OCI-LY7 (cell line): ENCODE results near the gene FNDC1. TPM values are rescaled to one million over a fixed set of nuclear protein-coding genes. Genes with fewer than 3 reads are reported as not detected.

Source experiments
- BruUV-seq: library from RNA; stranded (reverse); fragments of 400-500 nt; replicated peaks from 2 replicates; lab custom pipeline; 2021; lab: Mats Ljungman, UMichigan
- CTCF ChIA-PET: fragments of 300-600 bp; sonication (Branson Sonifier 250); formaldehyde crosslinking; loops from one replicate; lab custom pipeline; 2022; ENCODE audit warnings: antibody characterized with exemption; ENCODE audit not compliant: unreplicated experiment; lab: Charles Lee
- POLR2A ChIA-PET: fragments of 300-600 bp; sonication (Branson Sonifier 250); formaldehyde crosslinking; loops from one replicate; lab custom pipeline; 2022; ENCODE audit warnings: antibody characterized with exemption; lab: Charles Lee
- DNase-seq: peaks from one replicate; pipeline ENCODE4 v3.0.0-alpha.2; 2015; ENCODE audit warnings: low spot score
- H2AFZ ChIP-seq: fragments of 200-600 bp; sonication (generic), shearing (Covaris generic); 2 replicates; pipeline ENCODE4 v1.6.1; 2014; ENCODE audit warnings: mild to moderate bottlenecking, antibody characterized with exemption, low read length, moderate library complexity
- H3K27ac ChIP-seq: fragments of 200-600 bp; sonication (generic); 2 replicates; pipeline ENCODE4 v1.5.1; 2014; ENCODE audit warnings: mixed run types, low read depth, mild to moderate bottlenecking, moderate library complexity, low read length, inconsistent platforms; ENCODE audit not compliant: poor library complexity, severe bottlenecking
- H3K36me3 ChIP-seq: fragments of 200-600 bp; sonication (generic); 2 replicates; pipeline ENCODE4 v1.6.1; 2014; ENCODE audit warnings: mild to moderate bottlenecking, antibody characterized with exemption, low read length, moderate library complexity, mixed read lengths; ENCODE audit not compliant: insufficient read depth
- H3K4me1 ChIP-seq: fragments of 200-600 bp; sonication (generic); 2 replicates; pipeline ENCODE4 v1.5.1; 2014; ENCODE audit warnings: mild to moderate bottlenecking, low read length; ENCODE audit not compliant: insufficient read depth, poor library complexity, severe bottlenecking
- H3K4me2 ChIP-seq: fragments of 200-600 bp; sonication (generic); 2 replicates; pipeline ENCODE4 v1.6.1; 2014; ENCODE audit warnings: mild to moderate bottlenecking, low read length
- H3K4me3 ChIP-seq: fragments of 200-600 bp; sonication (generic); 2 replicates; pipeline ENCODE4 v1.5.1; 2014; ENCODE audit warnings: mild to moderate bottlenecking, low read depth, low read length; ENCODE audit not compliant: poor library complexity, severe bottlenecking
- H3K79me2 ChIP-seq: fragments of 200-600 bp; sonication (generic); 2 replicates; pipeline ENCODE4 v1.6.1; 2016; ENCODE audit warnings: low read depth, mild to moderate bottlenecking, low read length, moderate library complexity, mixed read lengths; ENCODE audit not compliant: insufficient read depth
- H3K9me2 ChIP-seq: fragments of 200-600 bp; sonication (generic); 2 replicates; pipeline ENCODE4 v1.6.1; 2016; ENCODE audit warnings: mild to moderate bottlenecking, low read length, mixed read lengths; ENCODE audit not compliant: insufficient read depth
- H3K9me3 ChIP-seq: fragments of 200-600 bp; sonication (generic); 2 replicates; pipeline ENCODE4 v1.6.1; 2014; ENCODE audit warnings: mild to moderate bottlenecking, mixed run types, low read length, mixed read lengths
- H4K20me1 ChIP-seq: fragments of 200-600 bp; sonication (generic); 2 replicates; pipeline ENCODE4 v1.6.1; 2014; ENCODE audit warnings: mild to moderate bottlenecking, antibody characterized with exemption, low read length, moderate library complexity, mixed read lengths; ENCODE audit not compliant: insufficient read depth
- EZH2phosphoT487 ChIP-seq: fragments of 200-600 bp; sonication (generic); IDR thresholded peaks from 2 replicates; pipeline ENCODE4 v1.6.1; 2018; ENCODE audit warnings: low read depth, borderline replicate concordance, mild to moderate bottlenecking, mixed run types, antibody characterized with exemption, low read length, moderate library complexity, mixed read lengths
- intact Hi-C: fragments of 100-400 bp; cut with micrococcal nuclease; formaldehyde crosslinking; loops from one replicate; pipeline ENCODE4 v1.10.0; 2022; ENCODE audit not compliant: unreplicated experiment
- total RNA-seq, 2 experiments: library from RNA; depleted of rRNA in 1 of 2; stranded (reverse); fragments of >200 nt in 1 of 2; shearing (Covaris generic) in 1 of 2; gene quantifications; 2 replicates each; pipeline ENCODE4 v1.2.3, GENCODE V29; 2014 to 2022
- TF ChIP-seq, protein P1 (sequence below): fragments of 200-600 bp; sonication (generic); conservative IDR thresholded peaks from 2 replicates; pipeline ENCODE4 v1.5.1; 2014; ENCODE audit warnings: mild to moderate bottlenecking, antibody characterized with exemption, low read length, moderate library complexity, mixed read lengths

FNDC1 gene
- total RNA-seq, 2 experiments from 2014 or later: 0.16 to 19.9 TPM

DNA sequence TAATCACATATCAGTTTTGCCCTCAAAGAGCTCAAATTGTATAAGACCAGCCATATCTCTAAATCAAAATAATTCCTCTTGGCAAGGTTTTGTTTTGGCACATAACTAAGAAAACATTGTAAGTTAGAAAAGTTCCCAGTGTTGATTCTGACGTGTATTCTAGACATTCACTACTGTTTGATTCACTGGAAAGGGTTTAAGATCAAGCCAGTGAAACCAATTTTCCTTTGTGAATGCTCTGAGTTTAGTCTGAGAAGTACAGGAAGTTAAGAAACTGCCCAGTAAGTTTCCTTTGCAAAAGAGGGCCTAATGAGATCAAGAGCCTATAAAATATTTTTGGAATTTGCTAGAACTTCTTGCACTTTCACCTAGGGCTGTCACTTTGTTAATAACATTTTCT, 143.0 kb downstream of the FNDC1 start:
- no peak for TF ChIP-seq EZH2phosphoT487
- TF ChIP-seq, protein P1, sequence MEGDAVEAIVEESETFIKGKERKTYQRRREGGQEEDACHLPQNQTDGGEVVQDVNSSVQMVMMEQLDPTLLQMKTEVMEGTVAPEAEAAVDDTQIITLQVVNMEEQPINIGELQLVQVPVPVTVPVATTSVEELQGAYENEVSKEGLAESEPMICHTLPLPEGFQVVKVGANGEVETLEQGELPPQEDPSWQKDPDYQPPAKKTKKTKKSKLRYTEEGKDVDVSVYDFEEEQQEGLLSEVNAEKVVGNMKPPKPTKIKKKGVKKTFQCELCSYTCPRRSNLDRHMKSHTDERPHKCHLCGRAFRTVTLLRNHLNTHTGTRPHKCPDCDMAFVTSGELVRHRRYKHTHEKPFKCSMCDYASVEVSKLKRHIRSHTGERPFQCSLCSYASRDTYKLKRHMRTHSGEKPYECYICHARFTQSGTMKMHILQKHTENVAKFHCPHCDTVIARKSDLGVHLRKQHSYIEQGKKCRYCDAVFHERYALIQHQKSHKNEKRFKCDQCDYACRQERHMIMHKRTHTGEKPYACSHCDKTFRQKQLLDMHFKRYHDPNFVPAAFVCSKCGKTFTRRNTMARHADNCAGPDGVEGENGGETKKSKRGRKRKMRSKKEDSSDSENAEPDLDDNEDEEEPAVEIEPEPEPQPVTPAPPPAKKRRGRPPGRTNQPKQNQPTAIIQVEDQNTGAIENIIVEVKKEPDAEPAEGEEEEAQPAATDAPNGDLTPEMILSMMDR: no peak
- Histone ChIP-seq H4K20me1 (no peaks in the 10 kb centered on the region), H3K79me2 (no peaks in the 10 kb centered on the region), H3K4me1 (no peaks in the 10 kb centered on the region), H3K4me2 (no peak overlapping the region), H3K36me3 (no peaks in the 10 kb centered on the region), H3K9me3 (no peaks in the 10 kb centered on the region), H3K9me2 (no peaks in the 10 kb centered on the region), H3K4me3 (no peak overlapping the region), H3K27ac (no peak overlapping the region), H2AFZ (no peak overlapping the region)
- ChIA-PET POLR2A (interaction anchor here (0.6 to 0.7 kb wide), 2 partner anchors 47 to 272 kb away, joined by 3 read pairs; no protein-coding TSS in a partner anchor), CTCF (interaction anchor here (0.6 kb wide), 1 partner anchor 61 kb away, joined by 4 read pairs; no protein-coding TSS in a partner anchor)
- BruUV-seq: no TSS peak
- no peak for DNase-seq
- intact Hi-C loops: no loop called here

DNA sequence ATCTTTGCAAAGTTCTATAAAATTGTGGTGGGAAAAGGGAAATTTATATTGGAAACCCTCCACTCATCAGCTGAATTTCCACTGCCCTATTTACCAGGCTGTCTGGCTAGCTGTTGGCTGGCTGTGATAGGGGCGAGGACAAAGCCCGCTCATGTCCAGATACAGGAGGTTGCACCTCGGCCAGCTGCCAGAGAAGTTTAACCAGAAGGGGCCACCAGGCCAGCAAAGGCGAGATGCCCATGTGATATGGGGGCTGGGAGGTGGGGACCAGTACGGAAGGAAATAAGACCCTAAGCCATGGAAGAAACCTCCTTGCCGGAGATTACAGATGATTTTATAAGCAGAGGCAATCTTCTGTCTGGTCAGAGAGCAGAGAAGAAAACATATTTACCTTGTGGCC, 143.8 kb downstream of the FNDC1 start:
- Histone ChIP-seq H3K4me1 (no peaks in the 10 kb centered on the region), H2AFZ (no peak overlapping the region), H3K79me2 (no peaks in the 10 kb centered on the region), H3K36me3 (no peaks in the 10 kb centered on the region), H3K27ac (no peak overlapping the region), H4K20me1 (no peaks in the 10 kb centered on the region), H3K9me2 (no peaks in the 10 kb centered on the region), H3K9me3 (no peaks in the 10 kb centered on the region), H3K4me2 (no peak overlapping the region), H3K4me3 (no peak overlapping the region)
- BruUV-seq: no TSS peak
- TF ChIP-seq EZH2phosphoT487: no peak
- TF ChIP-seq, protein P1: no peak
- CTCF ChIA-PET: no interaction called here
- intact Hi-C loops: no loop called here
- POLR2A ChIA-PET: interaction anchor here (0.6 kb wide), 2 partner anchors 32 to 46 kb away, joined by 3 read pairs; no protein-coding TSS in a partner anchor
- no peak for DNase-seq

DNA sequence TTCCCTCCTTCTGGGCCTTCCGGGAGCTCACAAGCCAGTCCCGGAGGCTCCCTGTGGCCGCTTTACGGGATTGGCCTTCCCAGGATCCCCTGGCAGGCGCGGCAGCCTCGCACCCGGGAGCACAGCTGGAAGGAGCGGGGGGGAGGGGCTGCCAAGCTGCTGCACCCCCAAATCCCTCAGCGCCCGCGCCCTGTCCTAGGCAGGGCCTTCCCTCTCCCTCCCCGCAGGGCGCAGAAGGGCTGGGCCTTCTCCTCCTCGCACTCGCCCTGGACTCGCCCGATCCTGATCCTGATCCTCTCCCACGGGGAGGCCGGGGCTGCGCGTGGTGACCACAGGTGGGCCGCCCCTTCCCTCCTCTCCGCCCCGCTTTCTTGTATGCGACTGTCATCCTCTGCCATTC, 146.4 kb downstream of the FNDC1 start:
- no peaks in the 10 kb centered on the region for H3K9me3 ChIP-seq
- DNase-seq: no peak
- intact Hi-C loops: no loop called here
- H3K4me1 ChIP-seq: no peaks in the 10 kb centered on the region
- H3K27ac ChIP-seq: no peak overlapping the region
- ChIA-PET CTCF (no interaction called here), POLR2A (interaction anchor here (1.2 kb wide), 1 partner anchor 14 kb away, joined by 3 read pairs; no protein-coding TSS in a partner anchor)
- no TSS peak for BruUV-seq
- H3K36me3 ChIP-seq: no peaks in the 10 kb centered on the region
- no peak for TF ChIP-seq EZH2phosphoT487
- TF ChIP-seq, protein P1: no peak
- H2AFZ ChIP-seq: no peak overlapping the region
- H3K4me2 ChIP-seq: no peak overlapping the region
- H4K20me1 ChIP-seq: no peaks in the 10 kb centered on the region
- H3K4me3 ChIP-seq: no peak overlapping the region
- H3K79me2 ChIP-seq: no peaks in the 10 kb centered on the region
- H3K9me2 ChIP-seq: no peaks in the 10 kb centered on the region
